HL-60 (cell line): ENCODE measurements around the gene RNF151.
"Not testable (repeated sequence)": the region's sequence is repeated elsewhere in the genome, so short reads cannot be mapped to it uniquely, and the experiment has no call there.

Experiments
- DNase-seq, 2 experiments: peaks; one replicate each; pipeline ENCODE4 v3.0.0-alpha.2; 2010 to 2020; ENCODE audit warnings: low read depth in 1 of 2, low spot score in 1 of 2
- H3K27ac ChIP-seq: fragments of 250-450 bp; sonication (Bioruptor Pico); replicated peaks from 2 replicates; pipeline ENCODE4 v1.5.1; 2020; ENCODE audit warnings: mild to moderate bottlenecking, moderate library complexity
- H3K27me3 ChIP-seq: fragments of 250-450 bp; sonication (Bioruptor Pico); 2 replicates; pipeline ENCODE4 v1.5.1; 2021; ENCODE audit warnings: mild to moderate bottlenecking, moderate library complexity; ENCODE audit not compliant: insufficient read depth, poor library complexity, severe bottlenecking
- H3K4me3 ChIP-seq: replicated peaks from 2 replicates; pipeline ENCODE4 v1.5.1; 2011; ENCODE audit warnings: mild to moderate bottlenecking, control low read depth, low read length; ENCODE audit not compliant: insufficient read depth
- CTCF ChIP-seq: IDR thresholded peaks from one replicate; pipeline ENCODE4 v1.5.1; 2011; ENCODE audit warnings: low read length, control low read depth, inconsistent platforms; ENCODE audit not compliant: insufficient read depth
- GABPA ChIP-seq: IDR thresholded peaks from 2 replicates; pipeline ENCODE4 v1.6.1; 2012; ENCODE audit warnings: low read depth
- POLR2AphosphoS5 ChIP-seq: IDR thresholded peaks from 2 replicates; pipeline ENCODE4 v1.6.1; 2012; ENCODE audit warnings: low read depth
- REST ChIP-seq: IDR thresholded peaks from 2 replicates; pipeline ENCODE4 v1.6.1; 2012; ENCODE audit warnings: low read depth; ENCODE audit not compliant: insufficient replicate concordance
- SPI1 ChIP-seq: IDR thresholded peaks from 2 replicates; pipeline ENCODE4 v1.6.1; 2012; ENCODE audit warnings: low read depth, mild to moderate bottlenecking, borderline replicate concordance

Gene RNF151

GRCh38 chr16:1950559-1950958 lies 16.1 kb upstream of the RNF151 start:
- Histone ChIP-seq H3K27me3 (no peaks in the 10 kb centered on the region), H3K4me3 (no peak overlapping the region), H3K27ac (no peak overlapping the region)
- TF ChIP-seq REST, result no peak
- no peak for TF ChIP-seq POLR2AphosphoS5
- no peak for TF ChIP-seq CTCF
- no peak for TF ChIP-seq SPI1
- no peak for TF ChIP-seq GABPA
- no peak for DNase-seq

- Histone ChIP-seq H3K27ac (no peak overlapping the region), H3K27me3 (no peaks in the 10 kb centered on the region), H3K4me3 (no peak overlapping the region)
- TF ChIP-seq CTCF, result no peak
- TF ChIP-seq REST, result no peak
- TF ChIP-seq GABPA, result no peak
- TF ChIP-seq SPI1, result no peak
- TF ChIP-seq POLR2AphosphoS5, result no peak
- no peak for DNase-seq
These were observed 12.9 kb upstream of the RNF151 start for GRCh38 chr16:1953734-1954133.

GRCh38 chr16:1957434-1958142 lies 9.1 kb upstream of the RNF151 start:
- not testable (repeated sequence) for H3K27ac ChIP-seq, H3K27me3 ChIP-seq, DNase-seq, H3K4me3 ChIP-seq

- DNase-seq, H3K4me3 ChIP-seq, H3K27ac ChIP-seq, H3K27me3 ChIP-seq: not testable (repeated sequence)
These were observed 8.5 kb upstream of the RNF151 start for GRCh38 chr16:1958143-1958491.

GRCh38 chr16:1958715-1959268 lies 7.9 kb upstream of the RNF151 start:
- no peak overlapping the region for H3K27ac ChIP-seq
- TF ChIP-seq CTCF, result no peak
- TF ChIP-seq GABPA, result no peak
- TF ChIP-seq POLR2AphosphoS5, result no peak
- TF ChIP-seq REST, result no peak
- no peak for TF ChIP-seq SPI1
- 0 out of 2 replicates have a peak overlapping the region, but pooled peaks have one; percentile 91 for H3K4me3 ChIP-seq
- no peaks in the 10 kb centered on the region for H3K27me3 ChIP-seq
- no peak for DNase-seq
